ENCODE results near the gene ADCYAP1R1. TPM values are rescaled to one million over a fixed set of nuclear protein-coding genes. Genes with fewer than 3 reads are reported as not detected.

The ADCYAP1R1 gene
- total RNA-seq, 4 donors from 2014 or later: 0.27 to 1.4 (median 0.59) TPM

DNA sequence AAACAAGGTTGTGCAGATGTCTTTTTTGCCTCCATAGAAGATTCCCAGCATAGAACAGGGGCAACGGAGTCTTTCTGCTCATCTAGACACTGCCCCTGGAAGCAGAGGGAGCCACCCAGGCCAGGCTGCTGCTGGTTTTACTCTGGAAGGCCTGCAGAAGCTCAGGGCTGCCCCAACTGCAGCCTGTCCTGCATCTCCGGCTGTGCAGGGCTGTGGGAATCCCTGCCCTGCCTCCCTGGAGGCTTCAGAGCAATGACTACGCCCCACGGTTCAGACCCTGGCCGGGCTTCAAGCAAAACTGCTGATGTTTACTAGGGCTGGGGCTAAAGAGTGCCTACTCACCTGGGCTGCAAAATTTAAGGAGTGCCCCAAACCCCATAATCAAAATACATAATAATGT is 44.5 kb upstream of the ADCYAP1R1 start:
- no peak overlapping the region for H3K27ac ChIP-seq
- H3K9me3 ChIP-seq: no peaks in the 10 kb centered on the region
- peak in 1 of 3 donors; percentile 12 for DNase-seq
- no peaks in the 10 kb centered on the region for H3K4me1 ChIP-seq
- H3K27me3 ChIP-seq: no peaks in the 10 kb centered on the region
- no peak overlapping the region for H3K4me3 ChIP-seq
- TF ChIP-seq CTCF (IDR thresholded peaks at IDR 0.05) (no peak), POLR2A (IDR thresholded peaks at IDR 0.05) (no peak)
- no peaks in the 10 kb centered on the region for H3K36me3 ChIP-seq

DNA sequence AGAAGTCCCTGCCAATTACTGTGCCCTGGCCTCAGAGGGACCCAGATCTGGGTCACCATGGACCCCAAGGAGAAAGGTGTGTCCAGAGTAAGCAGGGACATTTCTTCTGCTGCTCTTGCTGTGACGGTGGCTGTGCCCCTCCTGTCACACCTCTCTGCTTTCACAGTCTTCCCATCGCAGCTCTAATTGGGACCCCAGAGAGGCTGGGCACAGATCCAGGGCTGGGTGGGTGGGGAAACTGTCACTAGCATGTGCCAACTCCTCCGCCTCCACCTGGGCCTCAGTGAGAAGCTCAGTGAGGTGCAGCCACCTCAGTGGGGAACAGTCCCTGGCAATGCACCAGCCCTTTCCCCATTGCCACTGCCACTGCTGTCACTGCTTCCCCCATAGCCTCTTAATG is 37.3 kb upstream of the ADCYAP1R1 start:
- TF ChIP-seq POLR2A (IDR thresholded peaks at IDR 0.05) (no peak), CTCF (IDR thresholded peaks at IDR 0.05) (no peak)
- H3K4me3 ChIP-seq: no peak overlapping the region
- no peaks in the 10 kb centered on the region for H3K36me3 ChIP-seq
- no peaks in the 10 kb centered on the region for H3K27me3 ChIP-seq
- DNase-seq: no peak
- no peak overlapping the region for H3K27ac ChIP-seq
- no peaks in the 10 kb centered on the region for H3K9me3 ChIP-seq
- H3K4me1 ChIP-seq: no peaks in the 10 kb centered on the region

DNA sequence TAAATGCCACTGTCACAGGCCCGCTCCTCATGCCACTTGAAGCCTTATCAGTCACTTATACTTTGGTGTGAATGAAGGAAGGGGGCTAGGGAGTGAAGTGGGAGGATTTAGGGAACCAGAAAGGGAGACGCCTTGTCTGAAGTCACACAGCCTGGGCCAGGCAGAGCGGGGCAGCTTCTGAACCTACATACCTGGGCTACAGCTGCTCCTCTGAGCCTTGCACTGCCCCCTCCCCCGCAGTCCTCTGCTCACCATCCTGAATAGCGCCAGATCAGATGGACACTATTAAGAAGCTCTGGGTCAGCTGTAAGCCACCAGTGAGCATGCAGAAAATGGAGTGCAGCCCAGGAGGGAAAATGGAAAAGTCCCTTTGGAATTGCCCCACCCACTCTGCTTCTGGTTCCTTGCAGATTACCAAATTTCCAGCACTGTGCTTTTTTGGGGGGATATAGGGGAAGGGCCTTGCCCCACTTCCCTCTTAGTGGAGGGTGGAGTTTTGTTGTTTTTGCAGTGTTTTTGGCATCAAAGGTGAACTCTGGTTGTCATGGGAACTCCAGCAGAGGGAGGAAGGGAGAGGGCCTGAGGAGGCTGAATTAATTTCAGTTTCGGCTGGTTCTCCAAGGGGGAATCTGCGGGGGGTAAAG is 35.0 kb upstream of the ADCYAP1R1 start:
- no peak overlapping the region for H3K4me3 ChIP-seq
- no peaks in the 10 kb centered on the region for H3K36me3 ChIP-seq
- H3K4me1 ChIP-seq: no peaks in the 10 kb centered on the region
- no peaks in the 10 kb centered on the region for H3K9me3 ChIP-seq
- TF ChIP-seq POLR2A (IDR thresholded peaks at IDR 0.05): no peak
- no peak for TF ChIP-seq CTCF (IDR thresholded peaks at IDR 0.05)
- H3K27ac ChIP-seq: no peak overlapping the region
- no peaks in the 10 kb centered on the region for H3K27me3 ChIP-seq
- DNase-seq: no peak

DNA sequence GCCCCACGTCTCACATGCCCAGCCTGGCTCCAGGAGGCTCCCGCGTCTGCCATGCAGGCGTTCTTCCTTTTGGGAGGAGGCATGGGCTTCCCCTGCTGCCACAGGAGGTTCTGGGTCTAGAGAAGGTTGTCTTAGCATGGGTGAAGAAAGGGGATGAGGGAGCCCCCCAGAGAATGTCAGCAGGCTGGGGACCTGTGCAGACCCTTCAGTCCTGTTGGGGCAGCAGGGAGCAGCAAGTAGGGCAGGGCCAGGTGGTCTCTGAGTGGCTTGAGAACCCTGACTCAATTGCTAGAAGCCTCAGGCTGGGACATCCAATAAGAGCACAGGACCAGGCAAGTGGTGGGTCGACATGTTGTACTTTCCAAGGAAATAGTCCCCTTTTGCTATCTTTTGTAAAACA is 34.4 kb upstream of the ADCYAP1R1 start:
- no peaks in the 10 kb centered on the region for H3K4me1 ChIP-seq
- no peak overlapping the region for H3K4me3 ChIP-seq
- DNase-seq: no peak
- H3K9me3 ChIP-seq: no peaks in the 10 kb centered on the region
- no peak overlapping the region for H3K27ac ChIP-seq
- TF ChIP-seq CTCF (IDR thresholded peaks at IDR 0.05) (no peak), POLR2A (IDR thresholded peaks at IDR 0.05) (no peak)
- H3K27me3 ChIP-seq: no peaks in the 10 kb centered on the region
- H3K36me3 ChIP-seq: no peaks in the 10 kb centered on the region

DNA sequence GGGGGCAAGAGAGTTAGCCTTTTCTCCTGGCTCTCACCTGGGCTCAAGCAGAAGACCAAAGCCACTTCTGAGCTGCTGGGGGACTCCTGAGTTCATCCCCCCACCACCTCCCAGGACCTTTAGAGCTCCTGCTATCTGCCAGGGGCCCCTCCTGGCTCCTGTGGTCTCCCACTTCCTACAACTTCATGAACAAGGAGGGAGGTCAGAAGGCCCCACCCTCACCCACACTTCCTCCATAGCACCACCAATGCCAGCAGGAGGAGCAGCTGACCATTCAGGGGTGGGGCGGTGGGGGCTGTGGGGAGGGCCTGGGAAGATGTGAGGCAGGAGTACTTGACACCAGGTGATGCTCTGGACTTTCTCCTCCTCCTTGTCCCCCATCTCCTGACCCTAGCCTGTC is 32.6 kb upstream of the ADCYAP1R1 start:
- Histone ChIP-seq H3K4me3 (no peak overlapping the region), H3K4me1 (no peaks in the 10 kb centered on the region), H3K36me3 (no peaks in the 10 kb centered on the region), H3K27ac (no peak overlapping the region), H3K9me3 (no peaks in the 10 kb centered on the region), H3K27me3 (no peaks in the 10 kb centered on the region)
- DNase-seq: no peak
- TF ChIP-seq CTCF (IDR thresholded peaks at IDR 0.05): no peak
- TF ChIP-seq POLR2A (IDR thresholded peaks at IDR 0.05): no peak

GRCh38 chr7:31020161-31020560 is 31.9 kb upstream of the ADCYAP1R1 start:
- H3K27ac ChIP-seq: no peak overlapping the region
- no peaks in the 10 kb centered on the region for H3K4me1 ChIP-seq
- no peaks in the 10 kb centered on the region for H3K9me3 ChIP-seq
- no peak for DNase-seq
- no peak overlapping the region for H3K4me3 ChIP-seq
- no peaks in the 10 kb centered on the region for H3K27me3 ChIP-seq
- TF ChIP-seq POLR2A (IDR thresholded peaks at IDR 0.05) (no peak), CTCF (IDR thresholded peaks at IDR 0.05) (no peak)
- H3K36me3 ChIP-seq: no peaks in the 10 kb centered on the region

Data from Peyer's patch (tissue), 4 donors.